Liver (tissue), 9 donors: ENCODE measurements around the gene MRPS16. TPM values are rescaled to one million over a fixed set of nuclear protein-coding genes. Genes with fewer than 3 reads are reported as not detected.
A peak's percentile ranks its signal among the peaks of the same experiment; 100 is the strongest.

Experiments
- DNase-seq: peaks from one replicate; pipeline ENCODE4 v3.0.0-alpha.2; 2017; ENCODE audit warnings: low spot score
- H3K27ac ChIP-seq, 2 donors: one replicate each; pipeline ENCODE4 v1.7.0; 2013; ENCODE audit warnings: inconsistent platforms in 2 of 2, low read length in 2 of 2, control low read depth in 1 of 2, low read depth in 1 of 2, mild to moderate bottlenecking in 1 of 2
- H3K27me3 ChIP-seq, 4 donors: one replicate each; pipeline versions ENCODE4 v1.6.1 to v1.7.0; 2013; ENCODE audit warnings: low read length in 3 of 4, inconsistent platforms in 1 of 4, mild to moderate bottlenecking in 1 of 4, moderate library complexity in 1 of 4; ENCODE audit not compliant: control insufficient read depth in 4 of 4, insufficient read depth in 4 of 4
- H3K36me3 ChIP-seq, 4 donors: one replicate each; pipeline versions ENCODE4 v1.6.1 to v1.7.0; 2013; ENCODE audit warnings: low read length in 3 of 4, mild to moderate bottlenecking in 3 of 4, low read depth in 1 of 4, moderate library complexity in 1 of 4; ENCODE audit not compliant: control insufficient read depth in 4 of 4, insufficient read depth in 3 of 4
- H3K4me1 ChIP-seq, 4 donors: one replicate each; pipeline versions ENCODE4 v1.6.1 to v1.7.0; 2013; ENCODE audit warnings: low read length in 3 of 4, mild to moderate bottlenecking in 3 of 4, moderate library complexity in 1 of 4; ENCODE audit not compliant: control insufficient read depth in 4 of 4, insufficient read depth in 4 of 4
- H3K4me3 ChIP-seq, 3 donors: one replicate each; pipeline versions ENCODE4 v1.6.1 to v1.7.0; 2013; ENCODE audit warnings: low read length in 3 of 3, control low read depth in 1 of 3, low read depth in 1 of 3, mild to moderate bottlenecking in 1 of 3
- H3K9ac ChIP-seq, 2 donors: one replicate each; pipeline ENCODE4 v1.7.0; 2013; ENCODE audit warnings: low read length in 2 of 2, mild to moderate bottlenecking in 2 of 2, moderate library complexity in 2 of 2, control low read depth in 1 of 2, low read depth in 1 of 2
- H3K9me3 ChIP-seq, 4 donors: one replicate each; pipeline versions ENCODE4 v1.6.1 to v1.7.0; 2013; ENCODE audit warnings: low read length in 3 of 4; ENCODE audit not compliant: control insufficient read depth in 4 of 4
- ATF3 ChIP-seq: IDR thresholded peaks from 2 replicates; pipeline ENCODE4 v1.6.1; 2016; ENCODE audit warnings: antibody characterized with exemption
- CTCF ChIP-seq: fragments of 150-350 bp; IDR thresholded peaks from 2 replicates; pipeline ENCODE4 v1.5.1; 2017; ENCODE audit warnings: improper control_type of control experiment, low read depth, low read length; ENCODE audit not compliant: missing input control
- EGR1 ChIP-seq, 2 donors: IDR thresholded peaks; 2 replicates each; pipeline ENCODE4 v1.6.1; 2016 to 2018; ENCODE audit warnings: antibody characterized with exemption in 2 of 2, low read depth in 2 of 2
- FOXA1 ChIP-seq: IDR thresholded peaks from 2 replicates; pipeline ENCODE4 v1.6.1; 2016; ENCODE audit warnings: antibody characterized with exemption
- FOXA2 ChIP-seq: IDR thresholded peaks from 2 replicates; pipeline ENCODE4 v1.6.1; 2016; ENCODE audit warnings: antibody characterized with exemption
- GABPA ChIP-seq, 2 donors: IDR thresholded peaks in 1 of 2; conservative IDR thresholded peaks in 1 of 2; 2 replicates each; pipeline ENCODE4 v1.6.1; 2016; ENCODE audit warnings: antibody characterized with exemption in 2 of 2, mild to moderate bottlenecking in 1 of 2, moderate library complexity in 1 of 2
- HNF4A ChIP-seq, 2 donors: conservative IDR thresholded peaks; 2 replicates each; pipeline ENCODE4 v1.6.1; 2016; ENCODE audit warnings: antibody characterized with exemption in 2 of 2, mild to moderate bottlenecking in 2 of 2
- HNF4G ChIP-seq: IDR thresholded peaks from 2 replicates; pipeline ENCODE4 v1.6.1; 2016; ENCODE audit warnings: antibody characterized with exemption
- NR2F2 ChIP-seq: IDR thresholded peaks from 2 replicates; pipeline ENCODE4 v1.6.1; 2016; ENCODE audit warnings: antibody characterized with exemption
- RAD21 ChIP-seq, 2 donors: IDR thresholded peaks; 2 replicates each; pipeline ENCODE4 v1.6.1; 2016; ENCODE audit warnings: antibody characterized with exemption in 2 of 2, mild to moderate bottlenecking in 2 of 2
- REST ChIP-seq: IDR thresholded peaks from 2 replicates; pipeline ENCODE4 v1.6.1; 2016; ENCODE audit warnings: antibody characterized with exemption, mild to moderate bottlenecking
- SP1 ChIP-seq: IDR thresholded peaks from 2 replicates; pipeline ENCODE4 v1.6.1; 2018; ENCODE audit warnings: antibody characterized with exemption, mild to moderate bottlenecking
- TAF1 ChIP-seq: conservative IDR thresholded peaks from 2 replicates; pipeline ENCODE4 v1.6.1; 2016; ENCODE audit warnings: antibody characterized with exemption, mild to moderate bottlenecking
- YY1 ChIP-seq: IDR thresholded peaks from 2 replicates; pipeline ENCODE4 v1.6.1; 2016; ENCODE audit warnings: antibody characterized with exemption, mild to moderate bottlenecking
- WGBS: extraction: QIAGEN DNeasy Blood & Tissue Kit; methylation state at CpG from one replicate; pipeline ENCODE4 v1.1.7; 2013; 5-methylcytosine and 5-hydroxymethylcytosine counted together
- polyA plus RNA-seq, 2 donors: library from polyadenylated mRNA; stranded (reverse) in 1 of 2; unstranded in 1 of 2; fragments of 200-250 nt in 1 of 2; fragments of >200 nt in 1 of 2; fragmentation: Nextera tagmentation in 1 of 2; extraction: Ambion mirVana in 1 of 2; gene quantifications; one replicate each; pipeline versions ENCODE4 v1.2.1 to v1.2.3, GENCODE V29; 2013 to 2015
- total RNA-seq, 2 donors: library from RNA; depleted of rRNA; stranded (reverse); fragments of >200 nt; gene quantifications; one replicate each; pipeline ENCODE4 v1.2.3, GENCODE V29; 2014
- TF ChIP-seq, protein P1 (sequence below): IDR thresholded peaks from 2 replicates; pipeline ENCODE4 v1.6.1; 2016; ENCODE audit warnings: antibody characterized with exemption
- TF ChIP-seq, protein P2 (sequence below): IDR thresholded peaks from 2 replicates; pipeline ENCODE4 v1.6.1; 2016; ENCODE audit warnings: antibody characterized with exemption
- donor health status: healthy.
- donor health status: healthy.
- donor health status: healthy.
- donor health status: healthy.
- donor health status: healthy.

MRPS16 gene
- total and polyA plus RNA-seq, 4 donors, result 34.2 to 87.5 (median 48.3) TPM

GRCh38 chr10:73253225-73253555 is 746 bp upstream of the MRPS16 start:
- Histone ChIP-seq H3K27me3 (no peaks in the 10 kb centered on the region), H3K4me1 (peaks cover 4 to 27% (median 23%) of the 10 kb centered on the region in 4 donors), H3K9ac (peak overlapping the region; percentile 83 to 99), H3K27ac (peak overlapping the region in 1 of 2 donors; percentile 90), H3K4me3 (peak overlapping the region; percentile 83 to 97 (median 94)), H3K36me3 (peaks cover 3 to 7% (median 5%) of the 10 kb centered on the region in 4 donors), H3K9me3 (no peaks in the 10 kb centered on the region)
- WGBS, result 1% methylated on average over 4 of the region's 4 CpGs
- DNase-seq, result no peak
- TF ChIP-seq GABPA (IDR thresholded peaks at IDR 0.05 in 1 of 2, conservative IDR thresholded peaks at IDR 0.05 in 1 of 2), result no peak
- TF ChIP-seq HNF4A (conservative IDR thresholded peaks at IDR 0.05), result no peak
- no peak for TF ChIP-seq NR2F2
- no peak for TF ChIP-seq FOXA1
- no peak for TF ChIP-seq FOXA2
- TF ChIP-seq REST, result no peak
- no peak for TF ChIP-seq EGR1 (IDR thresholded peaks at IDR 0.05; ENCODE audit: low read depth in 2 of 2)

DNA sequence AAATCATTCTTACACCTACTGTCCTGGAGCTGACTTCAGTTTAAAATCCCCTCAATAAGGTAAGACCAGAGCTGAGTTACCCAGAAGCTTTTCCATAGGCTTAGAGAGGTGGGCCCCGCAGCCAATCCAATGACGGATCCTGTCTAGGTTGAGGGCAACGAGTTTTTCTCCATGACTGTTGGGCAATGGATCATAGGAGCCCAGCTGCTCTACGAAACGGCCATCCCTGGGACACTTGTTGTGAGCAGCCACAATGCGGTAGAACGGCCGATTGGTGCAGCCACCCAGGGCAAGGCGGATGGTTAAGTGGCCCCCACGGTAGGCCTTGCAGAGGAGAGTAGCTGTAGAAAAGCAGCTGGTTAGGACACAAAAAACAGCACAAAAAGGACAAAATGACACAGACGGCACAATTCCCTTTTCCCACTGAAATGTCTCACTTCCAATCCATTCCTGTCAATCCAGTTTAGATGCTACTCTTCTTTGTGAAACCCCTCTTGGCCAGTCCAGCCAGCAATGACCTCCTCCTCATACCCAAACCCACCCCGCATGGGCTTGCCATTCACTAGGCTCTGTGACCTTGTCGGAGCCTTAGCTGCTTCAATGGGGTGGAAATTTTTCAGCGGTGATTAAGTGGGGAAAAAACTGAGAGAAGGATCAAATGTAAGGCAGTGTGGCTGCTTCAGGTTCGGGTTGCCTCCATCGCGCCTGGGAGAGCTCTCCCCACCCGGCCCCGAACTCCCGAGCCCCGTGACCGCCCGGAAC is 580 bp downstream of the MRPS16 start:
- no peaks in the 10 kb centered on the region for H3K27me3 ChIP-seq
- H3K4me3 ChIP-seq, result peak overlapping the region; percentile 83 to 97 (median 94)
- peak overlapping the region; percentile 95 to 99 for H3K9ac ChIP-seq
- H3K36me3 ChIP-seq, result peaks cover 3 to 7% (median 5%) of the 10 kb centered on the region in 4 donors
- 13% methylated on average over 23 of the region's 23 CpGs for WGBS
- no peak for DNase-seq
- peak overlapping the region; percentile 67 to 90 for H3K27ac ChIP-seq
- peaks cover 8 to 33% (median 29%) of the 10 kb centered on the region in 4 donors for H3K4me1 ChIP-seq
- no peak for TF ChIP-seq TAF1
- TF ChIP-seq, protein P1, sequence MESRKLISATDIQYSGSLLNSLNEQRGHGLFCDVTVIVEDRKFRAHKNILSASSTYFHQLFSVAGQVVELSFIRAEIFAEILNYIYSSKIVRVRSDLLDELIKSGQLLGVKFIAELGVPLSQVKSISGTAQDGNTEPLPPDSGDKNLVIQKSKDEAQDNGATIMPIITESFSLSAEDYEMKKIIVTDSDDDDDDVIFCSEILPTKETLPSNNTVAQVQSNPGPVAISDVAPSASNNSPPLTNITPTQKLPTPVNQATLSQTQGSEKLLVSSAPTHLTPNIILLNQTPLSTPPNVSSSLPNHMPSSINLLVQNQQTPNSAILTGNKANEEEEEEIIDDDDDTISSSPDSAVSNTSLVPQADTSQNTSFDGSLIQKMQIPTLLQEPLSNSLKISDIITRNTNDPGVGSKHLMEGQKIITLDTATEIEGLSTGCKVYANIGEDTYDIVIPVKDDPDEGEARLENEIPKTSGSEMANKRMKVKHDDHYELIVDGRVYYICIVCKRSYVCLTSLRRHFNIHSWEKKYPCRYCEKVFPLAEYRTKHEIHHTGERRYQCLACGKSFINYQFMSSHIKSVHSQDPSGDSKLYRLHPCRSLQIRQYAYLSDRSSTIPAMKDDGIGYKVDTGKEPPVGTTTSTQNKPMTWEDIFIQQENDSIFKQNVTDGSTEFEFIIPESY, result no peak
- no peaks in the 10 kb centered on the region for H3K9me3 ChIP-seq

GRCh38 chr10:73248259-73248724 is 4.2 kb downstream of the MRPS16 start:
- no peak overlapping the region for H3K9ac ChIP-seq
- no peaks in the 10 kb centered on the region for H3K9me3 ChIP-seq
- H3K4me3 ChIP-seq, result no peak overlapping the region
- peaks cover 8 to 46% (median 40%) of the 10 kb centered on the region in 4 donors for H3K4me1 ChIP-seq
- H3K27ac ChIP-seq, result no peak overlapping the region
- WGBS, result 86% methylated on average over 5 of the region's 5 CpGs
- H3K36me3 ChIP-seq, result peaks cover 3 to 9% (median 8%) of the 10 kb centered on the region in 4 donors
- no peaks in the 10 kb centered on the region for H3K27me3 ChIP-seq
- DNase-seq, result no peak
- TF ChIP-seq NR2F2, result no peak
- no peak for TF ChIP-seq SP1
- TF ChIP-seq EGR1 (IDR thresholded peaks at IDR 0.05; ENCODE audit: low read depth in 2 of 2), result no peak
- no peak for TF ChIP-seq CTCF
- no peak for TF ChIP-seq TAF1
- TF ChIP-seq YY1, result no peak
- no peak for TF ChIP-seq ATF3
- TF ChIP-seq GABPA (IDR thresholded peaks at IDR 0.05 in 1 of 2, conservative IDR thresholded peaks at IDR 0.05 in 1 of 2), result no peak
- TF ChIP-seq, protein P1, result no peak
- no peak for TF ChIP-seq HNF4G
- no peak for TF ChIP-seq HNF4A (conservative IDR thresholded peaks at IDR 0.05)
- TF ChIP-seq RAD21 (IDR thresholded peaks at IDR 0.05), result no peak
- TF ChIP-seq, protein P2, sequence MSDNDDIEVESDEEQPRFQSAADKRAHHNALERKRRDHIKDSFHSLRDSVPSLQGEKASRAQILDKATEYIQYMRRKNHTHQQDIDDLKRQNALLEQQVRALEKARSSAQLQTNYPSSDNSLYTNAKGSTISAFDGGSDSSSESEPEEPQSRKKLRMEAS, result no peak
- no peak for TF ChIP-seq FOXA1
